ENCODE measurements around the gene ITPK1.

- TF ChIP-seq CTCF (IDR thresholded peaks at IDR 0.05) = no peak
- TF ChIP-seq POLR2A (IDR thresholded peaks at IDR 0.05) = no peak
Measured at GRCh38 chr14:93135399-93135798, 19.7 kb upstream of the ITPK1 start.
